T-helper 9 cell (primary cell): Measurements from ENCODE around the gene NAT9.

Experiments used
- DNase-seq: peaks from one replicate; pipeline ENCODE4 v3.0.0-alpha.2; 2020

NAT9 gene

GRCh38 chr17:74804683-74805082 is 28.5 kb upstream of the NAT9 start:
- DNase-seq: no peak

DNA sequence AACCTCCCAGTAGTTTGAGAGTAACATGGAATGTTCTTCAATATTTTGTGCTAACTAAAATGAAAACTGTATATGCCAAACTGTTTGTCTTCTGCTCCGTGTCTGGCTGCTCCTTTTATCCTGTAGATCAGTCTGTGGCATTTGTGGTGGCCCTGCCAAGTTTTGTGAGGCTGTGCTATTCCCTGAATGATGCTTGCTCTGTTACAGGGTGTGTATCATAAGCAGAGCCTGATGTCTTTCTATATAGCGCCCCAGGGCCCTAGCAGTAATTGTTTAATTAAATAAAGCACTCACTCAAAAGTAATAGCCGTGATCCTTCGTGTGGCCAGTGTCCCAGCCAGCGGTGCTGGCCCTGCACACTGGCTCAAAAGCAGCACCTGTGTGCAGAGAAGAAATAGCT is 27.8 kb upstream of the NAT9 start:
- DNase-seq: no peak

DNA sequence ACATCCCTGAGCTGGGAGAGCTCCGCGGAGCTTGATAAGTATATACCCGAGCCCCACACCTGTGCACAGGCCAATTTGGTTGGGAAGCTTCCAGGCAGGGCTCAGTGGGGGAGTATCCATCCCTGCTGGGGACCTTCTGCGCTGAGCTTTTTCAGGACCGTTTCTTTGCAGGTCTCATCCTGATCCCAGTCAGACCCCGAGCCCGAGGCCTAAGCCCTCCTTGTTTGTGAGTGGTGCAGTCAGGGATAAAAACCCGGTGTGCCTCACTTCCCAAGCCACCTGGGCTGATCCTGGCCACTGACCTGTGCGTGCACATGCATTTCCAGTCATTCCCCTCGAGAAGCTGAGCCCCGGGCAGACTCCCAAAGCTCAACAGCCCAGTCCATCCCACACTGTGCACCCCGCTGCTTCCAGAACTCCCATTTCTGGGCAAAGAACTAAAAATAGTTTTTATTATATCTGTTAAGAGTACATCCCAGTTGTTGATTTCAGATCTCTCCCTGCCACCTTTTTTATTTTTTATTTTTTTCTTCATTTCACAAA is 27.3 kb upstream of the NAT9 start:
- DNase-seq: no peak

GRCh38 chr17:74801896-74802295 is 25.8 kb upstream of the NAT9 start:
- no peak for DNase-seq

- no peak for DNase-seq
Observed at GRCh38 chr17:74800531-74800930, 24.4 kb upstream of the NAT9 start.

GRCh38 chr17:74799097-74799496 is 23.0 kb upstream of the NAT9 start:
- no peak for DNase-seq

DNA sequence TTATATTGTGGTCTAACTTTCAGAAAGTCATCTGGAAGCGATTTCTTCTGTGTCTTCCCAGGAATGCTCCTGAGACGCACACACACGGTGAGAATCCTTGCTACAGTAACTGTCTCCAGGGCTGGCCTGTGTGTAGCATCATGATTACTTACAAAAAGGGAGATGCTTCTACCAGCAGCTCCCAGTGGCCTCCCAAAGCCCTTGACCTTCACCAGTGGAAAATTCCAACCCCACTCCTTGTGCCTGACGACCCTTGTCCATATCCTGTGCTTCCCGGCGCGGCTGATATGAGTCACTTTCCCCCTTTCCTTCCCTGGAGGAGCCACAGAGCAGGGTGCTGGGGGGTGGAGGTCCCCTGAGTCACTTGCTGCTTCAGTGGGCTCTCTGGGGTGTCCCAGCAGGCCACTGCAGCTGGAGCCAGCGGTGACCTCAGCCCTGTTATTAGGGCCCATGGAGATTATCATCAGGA is 22.1 kb upstream of the NAT9 start:
- no peak for DNase-seq

- DNase-seq: no peak
Observed at GRCh38 chr17:74797824-74798223, 21.7 kb upstream of the NAT9 start.

- DNase-seq: no peak
Observed at GRCh38 chr17:74796866-74797265, 20.7 kb upstream of the NAT9 start.

DNA sequence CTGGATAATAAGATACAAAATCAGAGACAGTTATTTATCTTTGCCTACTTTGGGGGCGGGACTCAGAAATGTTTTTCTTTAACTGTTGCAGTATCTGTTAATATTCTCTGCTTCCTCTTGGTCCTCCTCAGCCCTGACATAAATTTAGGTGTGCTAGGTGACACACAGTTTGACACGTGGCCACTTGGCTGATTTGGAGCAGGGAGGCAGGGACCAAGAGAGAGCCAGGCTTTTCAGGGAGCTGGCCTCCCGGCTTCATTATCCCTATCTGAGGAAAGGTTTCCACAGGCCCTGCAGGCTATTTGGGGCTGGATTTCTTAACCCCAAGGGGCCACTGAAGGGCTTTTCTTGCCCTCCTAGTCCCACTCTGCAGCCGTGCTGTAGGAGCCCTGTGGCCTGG is 20.1 kb upstream of the NAT9 start:
- DNase-seq: no peak

DNA sequence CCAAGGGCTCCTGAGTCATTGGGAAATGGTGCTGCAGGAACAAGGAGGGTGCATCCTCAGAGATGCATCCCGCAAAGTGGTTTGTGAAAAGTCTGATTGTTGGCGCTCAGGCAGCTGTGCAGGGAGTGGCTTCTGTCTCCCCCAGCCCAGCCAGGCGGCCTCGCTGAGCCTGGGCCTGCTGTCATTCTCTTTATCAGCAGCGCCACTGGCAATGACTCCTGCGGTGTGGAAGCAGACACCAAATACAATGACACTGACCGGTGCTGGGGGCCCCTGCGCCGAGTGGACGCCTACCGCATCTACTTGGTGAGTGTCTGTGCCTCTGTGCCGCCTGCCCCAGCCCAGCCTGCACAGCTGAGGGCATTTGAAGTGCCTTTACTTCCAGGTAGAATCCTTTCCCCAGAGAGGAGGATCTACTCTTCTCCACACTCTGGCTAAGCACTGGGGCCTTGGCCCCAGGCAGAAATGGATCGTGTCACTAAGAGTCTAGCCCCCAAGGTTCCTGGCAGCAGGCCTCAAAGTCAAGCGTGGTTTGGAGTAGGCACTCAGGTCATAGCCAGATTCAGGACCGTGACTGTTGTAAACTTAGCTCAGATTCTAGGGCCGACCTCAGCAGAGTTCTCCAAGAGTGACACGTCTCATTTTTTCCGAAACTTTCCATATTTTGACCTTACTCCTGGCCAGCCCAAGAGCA is 19.3 kb upstream of the NAT9 start:
- DNase-seq: no peak

GRCh38 chr17:74792586-74793105 is 16.5 kb upstream of the NAT9 start:
- DNase-seq: no peak

DNA sequence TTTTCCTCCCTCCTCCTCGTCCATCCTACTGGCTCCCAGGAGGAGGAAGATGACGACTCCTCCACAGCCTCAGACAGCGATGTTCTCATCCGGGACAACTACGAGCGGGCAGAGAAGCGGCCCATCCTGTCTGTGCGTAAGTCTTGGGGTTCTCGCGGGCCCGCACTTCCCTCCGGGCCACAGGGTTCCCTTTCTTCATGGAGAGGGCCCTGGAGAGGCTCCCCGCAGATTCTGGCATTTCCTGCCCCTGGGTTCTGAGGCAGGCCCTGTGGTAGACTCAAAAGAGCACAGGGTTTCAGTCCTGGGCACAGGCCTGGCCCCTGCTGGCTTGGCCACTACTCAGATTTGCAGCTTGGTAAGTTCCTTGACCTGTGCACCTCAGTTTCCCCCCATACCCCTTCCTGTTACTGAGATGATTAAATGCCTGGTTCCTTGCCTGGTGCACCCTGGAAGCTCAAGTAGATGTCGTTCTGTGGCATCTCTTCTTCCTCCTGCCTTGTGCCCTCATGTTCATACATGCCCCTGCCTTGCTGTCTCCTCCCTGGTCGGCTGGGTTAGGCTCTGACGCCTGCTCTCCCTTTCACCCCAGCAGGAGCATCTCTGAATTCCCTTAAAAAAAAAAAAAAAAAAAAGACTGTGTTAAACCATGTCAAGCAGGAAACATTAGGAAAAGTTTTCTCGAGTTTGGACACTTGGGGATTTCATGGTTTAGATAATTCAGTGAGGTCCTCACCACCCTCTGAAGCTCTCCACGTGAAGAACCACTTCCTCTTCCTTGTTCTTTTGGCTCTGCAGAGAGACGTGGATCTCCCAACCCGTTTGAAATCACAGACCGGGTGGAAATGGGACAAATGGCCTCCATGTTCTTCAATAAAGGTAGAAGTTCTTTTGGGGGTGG is 14.3 kb upstream of the NAT9 start:
- no peak for DNase-seq

GRCh38 chr17:74786431-74787055 is 10.4 kb upstream of the NAT9 start:
- DNase-seq: no peak

DNA sequence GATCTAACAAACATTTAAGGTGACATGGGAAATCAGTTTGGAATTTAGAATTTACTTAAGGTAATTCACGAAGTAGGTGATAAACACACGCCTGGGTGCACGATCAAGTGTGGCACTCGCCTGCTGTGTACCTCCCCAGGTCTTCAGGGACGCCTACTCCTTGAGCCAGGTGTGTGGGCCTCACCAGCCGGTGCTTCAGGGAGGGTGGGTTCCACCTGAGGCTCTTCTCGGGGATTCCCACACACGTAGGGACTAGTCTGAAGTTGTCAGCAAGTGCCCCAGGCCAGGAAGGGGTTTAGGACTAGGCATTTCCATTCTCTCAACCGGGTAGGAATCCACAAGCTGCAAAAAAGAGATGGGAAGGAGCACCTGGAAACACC is 9.8 kb upstream of the NAT9 start:
- DNase-seq: no peak

- no peak for DNase-seq
Observed at GRCh38 chr17:74785096-74785980, 9.2 kb upstream of the NAT9 start.

DNA sequence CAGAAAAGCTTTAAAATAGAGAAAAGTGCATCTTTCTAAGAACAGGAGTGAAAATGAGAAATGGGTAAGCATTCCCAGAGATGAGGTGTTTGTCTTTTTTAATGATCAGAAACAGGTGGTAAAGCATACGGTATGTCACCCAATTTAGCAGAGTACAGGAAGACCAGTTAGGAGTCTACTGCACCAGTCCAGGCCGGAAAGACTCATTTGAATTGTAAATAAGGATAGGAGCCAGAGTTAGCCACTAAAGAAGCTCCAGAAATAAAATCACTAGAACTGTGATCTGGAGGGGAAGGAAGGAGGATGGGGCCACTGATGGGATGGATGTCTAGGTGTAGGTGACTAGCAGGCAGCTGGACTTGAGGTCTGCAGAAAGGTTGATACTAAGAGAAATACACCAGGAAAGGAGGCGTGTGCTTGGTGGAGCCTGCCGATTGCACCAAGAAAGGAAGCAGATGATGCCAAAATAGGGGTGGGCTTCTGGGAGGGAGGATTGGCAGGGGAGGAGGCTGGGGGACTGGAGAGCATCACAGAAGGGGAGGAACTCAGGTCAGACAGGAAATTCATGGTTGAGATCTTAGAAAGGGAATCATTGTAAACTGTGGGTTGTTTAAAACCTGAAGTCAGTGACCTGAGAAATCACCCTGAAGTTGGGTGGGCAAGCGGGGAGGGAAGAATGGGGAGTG is 8.1 kb upstream of the NAT9 start:
- no peak for DNase-seq

- no peak for DNase-seq
Observed at GRCh38 chr17:74782571-74782970, 6.4 kb upstream of the NAT9 start.

GRCh38 chr17:74780443-74781238 is 4.5 kb upstream of the NAT9 start:
- no peak for DNase-seq

GRCh38 chr17:74779948-74780400 is 3.8 kb upstream of the NAT9 start:
- peak; percentile 44 for DNase-seq

- DNase-seq: no peak
Observed at GRCh38 chr17:74779501-74779900, 3.4 kb upstream of the NAT9 start.
